ENCODE results near the gene EMX2. TPM values are rescaled to one million over a fixed set of nuclear protein-coding genes. Genes with fewer than 3 reads are reported as not detected.
"Not testable (repeated sequence)": the region's sequence is repeated elsewhere in the genome, so short reads cannot be mapped to it uniquely, and the experiment has no call there.

EMX2 gene
- total and polyA plus RNA-seq, 12 donors = 0.11 to 0.72 (median 0.51) TPM; not detected in 7

DNA sequence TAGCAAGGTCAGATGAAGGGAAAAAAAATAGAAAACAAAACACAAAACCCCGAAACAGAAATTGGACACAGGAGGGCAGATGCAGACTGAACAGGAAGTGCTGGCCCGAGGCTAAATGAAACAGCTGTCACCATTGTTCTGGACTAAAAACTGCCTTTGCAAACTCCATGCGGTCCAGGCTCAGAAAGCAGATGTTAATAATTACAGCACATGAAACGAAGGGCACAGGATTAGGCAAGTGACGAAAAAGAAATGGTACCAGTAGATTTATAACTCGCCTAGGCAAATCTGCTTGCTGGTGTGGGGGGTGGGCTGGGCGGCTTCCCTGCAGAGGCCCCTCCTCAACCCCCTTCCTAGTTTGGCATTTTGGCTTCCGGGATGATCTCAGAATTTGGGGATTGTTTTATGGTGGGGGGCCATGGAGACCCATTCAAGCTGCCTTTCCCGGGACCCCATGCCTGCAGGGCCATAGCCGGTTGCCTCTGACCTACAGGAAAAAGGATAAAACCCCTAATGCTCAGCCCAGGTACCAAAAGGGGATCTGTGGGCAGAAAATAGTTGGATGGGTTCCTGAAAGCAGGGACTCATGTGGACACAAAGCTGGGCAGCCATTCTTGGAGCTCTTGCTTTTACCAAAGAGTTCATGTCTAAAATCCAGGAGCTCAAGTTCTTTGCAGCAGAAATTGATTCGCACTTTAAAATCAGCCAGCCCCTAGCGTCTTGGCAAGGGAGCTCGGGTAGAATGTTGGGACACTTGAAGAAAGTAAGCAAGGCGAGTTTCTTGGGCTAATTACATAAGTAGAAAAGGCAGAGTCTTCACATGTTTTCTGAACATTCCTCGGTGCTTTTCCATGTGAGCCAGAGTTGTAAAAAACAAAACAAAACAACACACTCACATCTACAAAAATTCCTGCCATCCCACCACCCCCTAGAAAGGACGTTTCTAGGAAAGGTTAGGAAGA, 39.0 kb upstream of the EMX2 start:
- Histone ChIP-seq H3K36me3 (replicated peaks in 1 of 2) (no peaks in the 10 kb centered on the region), H3K4me3 (no peak overlapping the region), H3K27me3 (no peaks in the 10 kb centered on the region), H3K4me1 (replicated peaks in 1 of 2) (no peaks in the 10 kb centered on the region), H3K27ac (no peak overlapping the region), H3K9me3 (replicated peaks in 1 of 3) (no peaks in the 10 kb centered on the region)
- TF ChIP-seq, protein P1, sequence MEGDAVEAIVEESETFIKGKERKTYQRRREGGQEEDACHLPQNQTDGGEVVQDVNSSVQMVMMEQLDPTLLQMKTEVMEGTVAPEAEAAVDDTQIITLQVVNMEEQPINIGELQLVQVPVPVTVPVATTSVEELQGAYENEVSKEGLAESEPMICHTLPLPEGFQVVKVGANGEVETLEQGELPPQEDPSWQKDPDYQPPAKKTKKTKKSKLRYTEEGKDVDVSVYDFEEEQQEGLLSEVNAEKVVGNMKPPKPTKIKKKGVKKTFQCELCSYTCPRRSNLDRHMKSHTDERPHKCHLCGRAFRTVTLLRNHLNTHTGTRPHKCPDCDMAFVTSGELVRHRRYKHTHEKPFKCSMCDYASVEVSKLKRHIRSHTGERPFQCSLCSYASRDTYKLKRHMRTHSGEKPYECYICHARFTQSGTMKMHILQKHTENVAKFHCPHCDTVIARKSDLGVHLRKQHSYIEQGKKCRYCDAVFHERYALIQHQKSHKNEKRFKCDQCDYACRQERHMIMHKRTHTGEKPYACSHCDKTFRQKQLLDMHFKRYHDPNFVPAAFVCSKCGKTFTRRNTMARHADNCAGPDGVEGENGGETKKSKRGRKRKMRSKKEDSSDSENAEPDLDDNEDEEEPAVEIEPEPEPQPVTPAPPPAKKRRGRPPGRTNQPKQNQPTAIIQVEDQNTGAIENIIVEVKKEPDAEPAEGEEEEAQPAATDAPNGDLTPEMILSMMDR (IDR thresholded peaks at IDR 0.05) = no peak
- TF ChIP-seq POLR2A (IDR thresholded peaks at IDR 0.05) = no peak
- DNase-seq = peak in 1 of 7 donors; percentile 62
- WGBS, 4 donors = 56 to 60% (median 59%) methylated on average over 16 of the region's 16 CpGs
- intact Hi-C loops (cut with DNase I) = no loop called here

DNA sequence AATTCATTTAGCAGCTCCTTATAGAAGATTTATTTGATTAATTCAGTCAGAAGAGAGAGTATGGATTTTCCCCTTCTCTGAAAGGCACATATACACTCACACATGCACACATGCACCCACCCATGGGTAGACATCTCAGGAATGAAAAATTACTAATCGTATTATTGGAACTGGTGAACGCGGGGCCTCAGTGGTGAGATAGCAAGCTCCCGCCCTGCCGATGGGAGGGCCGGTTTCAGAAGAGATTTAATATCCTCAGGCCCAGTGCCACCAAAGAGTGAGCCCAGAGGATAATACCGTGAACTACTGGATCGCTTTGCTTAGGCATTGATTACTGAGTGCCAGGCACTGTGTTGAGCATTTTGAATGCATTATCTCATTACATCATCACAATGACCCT, 38.0 kb upstream of the EMX2 start:
- intact Hi-C loops (cut with DNase I) = no loop called here
- no peak for TF ChIP-seq POLR2A (IDR thresholded peaks at IDR 0.05)
- TF ChIP-seq, protein P1 (IDR thresholded peaks at IDR 0.05) = no peak
- no peak overlapping the region for H3K4me3 ChIP-seq

DNA sequence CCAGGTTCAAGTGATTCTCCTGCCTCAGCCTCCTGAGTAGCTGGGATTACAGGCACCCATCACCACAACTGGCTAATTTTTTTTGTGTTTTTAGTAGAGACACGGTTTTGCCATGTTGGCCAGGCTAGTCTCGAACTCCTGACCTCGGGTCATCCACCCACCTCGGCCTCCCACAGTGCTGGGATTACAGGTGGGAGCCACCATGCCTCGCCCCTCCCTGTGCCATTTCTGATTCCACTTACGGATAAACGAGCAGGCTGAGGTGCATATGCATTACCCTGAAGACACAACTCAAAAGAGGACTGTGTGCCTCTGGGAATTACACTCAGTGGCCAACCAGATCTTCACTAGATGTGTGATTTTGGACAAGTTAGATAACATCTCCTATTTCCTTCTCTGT, 35.5 kb upstream of the EMX2 start:
- DNase-seq; H3K4me1 ChIP-seq (replicated peaks in 1 of 2); H3K27me3 ChIP-seq; H3K4me3 ChIP-seq; H3K9me3 ChIP-seq (replicated peaks in 1 of 3); intact Hi-C loops (cut with DNase I); H3K27ac ChIP-seq; H3K36me3 ChIP-seq (replicated peaks in 1 of 2): not testable (repeated sequence)
- WGBS, 4 donors = 69 to 83% (median 77%) methylated on average over 7 of the region's 7 CpGs

More for the DNA sequence above, 38.0 kb upstream of the EMX2 start:
- no peak for DNase-seq
- H3K4me1 ChIP-seq (replicated peaks in 1 of 2) = no peaks in the 10 kb centered on the region
- no peaks in the 10 kb centered on the region for H3K27me3 ChIP-seq
- H3K36me3 ChIP-seq (replicated peaks in 1 of 2) = no peaks in the 10 kb centered on the region
- H3K27ac ChIP-seq = no peak overlapping the region
- H3K9me3 ChIP-seq (replicated peaks in 1 of 3) = no peaks in the 10 kb centered on the region
- 87 to 94% (median 89%) methylated on average over 8 of the region's 8 CpGs for WGBS, 4 donors

DNA sequence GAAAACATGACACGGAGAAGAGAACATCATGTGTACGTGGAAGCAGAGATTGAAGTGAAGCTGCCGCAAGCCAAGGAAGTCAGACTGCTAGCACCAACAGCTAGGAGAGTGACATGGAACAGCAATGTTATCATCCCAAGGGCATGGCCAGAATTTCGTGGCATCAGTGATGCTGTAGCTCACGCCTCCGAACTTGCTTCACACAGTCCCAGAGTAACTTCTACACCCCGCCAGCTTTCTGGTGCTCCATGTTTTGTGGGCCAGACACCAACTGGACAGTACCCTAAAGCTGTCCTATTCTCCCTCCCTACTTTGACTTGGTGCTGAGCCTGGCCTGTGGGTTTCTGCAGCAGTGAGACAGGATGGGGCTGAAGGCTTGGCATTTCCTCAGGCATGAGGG, 33.0 kb upstream of the EMX2 start:
- no peaks in the 10 kb centered on the region for H3K27me3 ChIP-seq
- 81 to 87% (median 85%) methylated on average over 7 of the region's 7 CpGs for WGBS, 4 donors
- H3K9me3 ChIP-seq (replicated peaks in 1 of 3) = no peaks in the 10 kb centered on the region
- TF ChIP-seq, protein P1 (IDR thresholded peaks at IDR 0.05) = no peak
- TF ChIP-seq POLR2A (IDR thresholded peaks at IDR 0.05) = no peak
- DNase-seq = no peak
- no peak overlapping the region for H3K27ac ChIP-seq
- intact Hi-C loops (cut with DNase I) = no loop called here
- no peaks in the 10 kb centered on the region for H3K36me3 ChIP-seq (replicated peaks in 1 of 2)
- no peaks in the 10 kb centered on the region for H3K4me1 ChIP-seq (replicated peaks in 1 of 2)
- H3K4me3 ChIP-seq = no peak overlapping the region

Data from adrenal gland (tissue), 12 donors.